ENCODE results near the gene POFUT1. TPM values are rescaled to one million over a fixed set of nuclear protein-coding genes. Genes with fewer than 3 reads are reported as not detected.

Gene POFUT1
- total and polyA plus RNA-seq, 2 of the 8 experiments (the other 6 are each of a cell fraction or from before 2014, with no cell fraction given), result 19.4 to 24.4 TPM

DNA sequence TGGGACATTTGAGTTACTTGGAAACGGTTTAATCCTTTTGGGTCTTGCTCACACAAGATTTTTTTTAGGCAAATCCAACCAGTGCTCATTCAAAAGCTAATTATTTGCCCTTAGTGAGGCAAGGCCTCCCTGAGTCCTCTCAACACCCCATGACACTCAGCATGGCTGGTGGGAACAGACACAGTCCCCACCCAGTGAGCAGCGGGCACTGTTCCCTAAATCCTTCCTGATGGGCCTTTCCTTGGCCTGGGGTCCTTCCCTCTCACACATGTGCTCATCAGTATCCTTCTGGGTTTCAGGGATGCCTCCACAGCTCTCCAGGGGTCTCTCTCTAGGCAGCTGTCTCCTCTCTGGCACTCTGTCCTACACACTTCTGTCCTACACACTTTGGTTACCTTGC is 28.2 kb upstream of the POFUT1 start (continued):
- TF ChIP-seq CHD2 (IDR thresholded peaks at IDR 0.05; ENCODE audit: low read length) (no peak), SUZ12 (IDR thresholded peaks at IDR 0.05; ENCODE audit: low read length) (no peak)
